HG02938 (cell line): ENCODE measurements around the gene FN3KRP.

Source experiments
- ATAC-seq: cut with Tn5 transposase; IDR thresholded peaks from one replicate; pipeline ENCODE4 v1.9.1; 2021; ENCODE audit warnings: mild to moderate bottlenecking, moderate library complexity; ENCODE audit not compliant: unreplicated experiment

FN3KRP gene

GRCh38 chr17:82716203-82717010, at the start of gene FN3KRP:
TSS of gene FN3KRP (plus strand) at chr17:82716706. CDS start at chr17:82716756, 50 bp downstream.
- ATAC-seq: peak; percentile 60

- ATAC-seq: no peak
Measured at GRCh38 chr17:82666931-82667667, 49.4 kb upstream of the FN3KRP start.

DNA sequence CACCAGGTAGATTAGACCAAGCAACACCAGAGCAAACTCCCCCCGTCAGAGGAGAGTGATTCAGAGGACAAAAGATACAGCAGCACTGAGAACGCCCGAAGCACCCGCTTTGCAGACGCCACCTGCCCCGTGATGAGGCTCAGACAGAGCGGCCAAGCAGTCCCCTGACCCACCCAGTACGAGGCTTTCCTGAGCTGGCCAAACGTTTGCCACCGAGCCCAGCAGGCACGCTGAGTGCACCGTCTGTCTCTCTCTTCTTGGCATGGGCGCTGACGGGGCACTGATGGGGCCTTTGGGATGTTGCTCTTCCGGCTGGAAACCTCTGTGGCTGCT, 48.9 kb upstream of the FN3KRP start:
- ATAC-seq: no peak

GRCh38 chr17:82668024-82668630, 48.4 kb upstream of the FN3KRP start:
- ATAC-seq: no peak

GRCh38 chr17:82668631-82669099, 47.8 kb upstream of the FN3KRP start:
- ATAC-seq: no peak

DNA sequence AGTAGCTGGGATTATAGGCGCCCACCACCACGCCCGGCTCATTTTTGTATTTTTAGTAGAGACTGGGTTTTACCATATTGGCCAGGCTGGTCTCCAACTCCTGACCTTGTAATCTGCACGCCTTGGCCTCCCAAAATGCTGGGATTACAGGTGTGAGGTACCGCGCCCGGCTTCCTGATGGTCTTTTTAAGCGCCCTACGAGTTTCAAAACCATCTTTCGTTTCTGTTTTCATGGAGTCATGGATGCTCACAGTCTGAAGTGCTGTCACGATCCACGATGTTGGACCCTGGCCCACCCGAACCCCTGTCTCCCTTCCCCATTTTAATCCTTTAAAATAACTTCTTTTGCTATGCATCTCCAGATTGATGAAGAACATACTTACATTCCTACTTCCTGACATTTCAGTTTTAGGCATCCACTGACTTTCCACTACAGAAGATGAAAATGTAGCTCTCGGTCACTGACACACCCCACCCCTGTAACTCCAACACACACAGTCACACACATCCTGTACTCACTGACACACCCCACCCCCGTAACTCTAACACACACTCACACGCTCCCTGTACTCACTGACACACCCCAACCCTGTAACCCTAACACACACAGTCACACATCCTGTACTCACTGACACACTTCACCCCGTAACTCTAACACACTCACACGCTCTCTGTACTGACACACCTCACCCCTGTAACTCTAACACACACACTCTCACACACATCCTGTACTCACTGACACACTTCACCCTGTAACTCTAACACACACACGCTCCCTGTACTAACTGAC, 45.6 kb upstream of the FN3KRP start:
- no peak for ATAC-seq

GRCh38 chr17:82674656-82675475, 41.6 kb upstream of the FN3KRP start:
- ATAC-seq: no peak

GRCh38 chr17:82675476-82676245, 40.8 kb upstream of the FN3KRP start:
- ATAC-seq: no peak

DNA sequence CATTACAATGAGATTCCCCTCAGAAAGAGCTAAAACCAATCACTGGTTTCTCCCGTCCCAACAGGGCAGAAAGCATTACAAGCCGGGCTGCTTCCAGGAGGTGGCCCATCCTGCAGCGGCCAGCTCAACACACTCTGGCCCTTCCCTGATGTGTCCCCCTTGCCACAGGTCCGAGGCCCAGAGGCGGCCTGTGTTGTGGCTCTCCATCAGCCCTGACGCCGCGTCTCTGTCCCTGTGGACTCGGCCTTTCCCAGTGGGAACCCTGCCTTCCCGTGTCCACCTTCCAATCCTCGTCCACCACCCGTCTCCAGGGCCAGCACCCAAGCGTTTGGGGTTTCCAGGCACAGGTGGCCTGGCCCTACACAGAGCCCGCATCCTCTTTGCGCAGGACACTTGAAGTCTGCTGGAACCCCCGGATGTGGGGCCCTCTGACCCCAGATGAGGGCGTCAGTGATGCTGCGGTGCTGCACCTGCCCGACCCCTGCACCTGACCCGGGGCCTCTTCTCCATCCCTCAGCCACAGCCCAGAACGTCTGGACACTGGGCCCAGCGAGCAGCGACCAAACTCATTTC, 39.1 kb upstream of the FN3KRP start:
- ATAC-seq: no peak

- no peak for ATAC-seq
Measured at GRCh38 chr17:82678265-82678891, 38.1 kb upstream of the FN3KRP start.

GRCh38 chr17:82679586-82680465, 36.7 kb upstream of the FN3KRP start:
- ATAC-seq: no peak

- no peak for ATAC-seq
Measured at GRCh38 chr17:82681547-82681946, 35.0 kb upstream of the FN3KRP start.

DNA sequence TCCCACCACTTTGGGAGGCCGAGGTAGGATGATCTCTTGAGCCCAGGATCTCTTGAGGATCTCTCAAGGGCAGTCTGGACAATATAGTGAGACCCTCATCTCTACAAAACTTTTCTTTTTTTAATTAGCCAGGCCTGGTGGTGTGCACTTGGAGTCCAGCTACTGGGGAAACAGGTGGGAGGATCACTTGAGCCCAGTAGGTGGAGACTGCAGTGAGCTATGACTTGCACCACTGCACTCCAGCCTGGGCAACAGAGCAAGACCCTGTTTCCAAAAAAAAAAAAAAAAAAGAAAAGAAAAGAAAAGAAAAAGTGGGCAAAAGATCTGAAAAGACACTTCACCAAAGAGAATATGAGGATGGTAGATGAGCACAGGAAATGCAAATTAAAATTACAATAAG, 33.0 kb upstream of the FN3KRP start:
- ATAC-seq: no peak

DNA sequence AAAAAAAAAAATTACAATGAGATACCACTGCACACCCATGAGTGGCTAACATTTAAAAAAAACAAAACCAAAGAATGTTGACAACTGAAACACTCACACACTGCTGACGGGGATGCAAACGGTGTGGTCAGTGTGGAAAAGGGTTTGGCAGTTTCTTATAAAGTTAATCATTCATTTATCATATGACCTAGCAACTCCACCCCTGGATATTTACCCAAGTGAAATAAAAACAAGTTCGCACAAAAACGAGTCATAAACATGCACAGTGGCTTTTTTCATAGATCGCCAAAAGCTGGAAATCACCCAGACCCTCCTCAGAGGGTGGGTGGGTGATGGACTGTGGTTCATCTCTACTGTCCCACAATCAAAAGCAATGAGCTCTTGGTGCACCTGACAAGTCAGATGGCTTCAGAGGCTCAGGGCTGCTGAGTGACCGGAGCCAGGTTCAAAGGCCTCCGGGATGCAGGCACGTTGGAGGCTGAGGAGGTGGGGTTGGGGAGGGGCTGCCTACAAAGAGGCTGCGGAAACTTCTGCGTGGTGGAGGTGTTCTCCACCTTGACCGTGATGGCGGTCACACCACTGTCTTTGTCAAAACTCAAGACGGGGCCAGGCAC, 32.2 kb upstream of the FN3KRP start:
- ATAC-seq: no peak

- no peak for ATAC-seq
Measured at GRCh38 chr17:82685291-82685690, 31.2 kb upstream of the FN3KRP start.

- no peak for ATAC-seq
Measured at GRCh38 chr17:82686366-82687324, 29.9 kb upstream of the FN3KRP start.
